ENCODE results near the gene PPP1R16B.

DNA sequence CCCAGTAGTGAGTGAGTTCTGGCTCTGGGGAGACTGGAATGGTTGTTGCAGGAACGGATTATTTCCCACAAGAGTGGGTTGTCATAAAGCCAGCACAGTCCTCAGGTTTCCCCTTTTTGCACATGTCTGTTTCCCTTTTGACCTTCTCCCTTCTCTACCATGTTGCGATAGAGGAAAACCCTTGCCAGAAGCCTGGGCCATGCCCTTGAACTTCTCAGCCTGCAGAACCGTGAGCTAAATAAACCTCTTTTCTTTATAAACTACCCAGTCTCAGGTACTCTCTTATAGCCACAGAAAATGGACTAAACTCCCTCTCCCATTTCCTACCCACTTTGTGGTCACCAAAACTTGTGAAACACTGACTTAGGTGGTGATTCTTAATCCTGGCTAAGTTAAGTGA lies 7.2 kb upstream of the PPP1R16B start:
- TF ChIP-seq ZNF274 (IDR thresholded peaks at IDR 0.05; ENCODE audit: low read length) (no peak), ZNF274 (tag by site-specific recombination; IDR thresholded peaks at IDR 0.05; ENCODE audit: borderline replicate concordance) (no peak), ZNF610 (tag by site-specific recombination; IDR thresholded peaks at IDR 0.05; ENCODE audit: borderline replicate concordance) (no peak), ZNF660 (tag by site-specific recombination; IDR thresholded peaks at IDR 0.05) (no peak), ZNF292 (tag by site-specific recombination; IDR thresholded peaks at IDR 0.05; ENCODE audit: borderline replicate concordance, low read depth) (no peak), GLI4 (tag by site-specific recombination; IDR thresholded peaks at IDR 0.05) (no peak), SALL2 (tag by site-specific recombination; IDR thresholded peaks at IDR 0.05; ENCODE audit: borderline replicate concordance) (no peak), ZNF138 (tag by site-specific recombination; IDR thresholded peaks at IDR 0.05; ENCODE audit: borderline replicate concordance) (no peak)
- TF ChIP-seq, protein P1, sequence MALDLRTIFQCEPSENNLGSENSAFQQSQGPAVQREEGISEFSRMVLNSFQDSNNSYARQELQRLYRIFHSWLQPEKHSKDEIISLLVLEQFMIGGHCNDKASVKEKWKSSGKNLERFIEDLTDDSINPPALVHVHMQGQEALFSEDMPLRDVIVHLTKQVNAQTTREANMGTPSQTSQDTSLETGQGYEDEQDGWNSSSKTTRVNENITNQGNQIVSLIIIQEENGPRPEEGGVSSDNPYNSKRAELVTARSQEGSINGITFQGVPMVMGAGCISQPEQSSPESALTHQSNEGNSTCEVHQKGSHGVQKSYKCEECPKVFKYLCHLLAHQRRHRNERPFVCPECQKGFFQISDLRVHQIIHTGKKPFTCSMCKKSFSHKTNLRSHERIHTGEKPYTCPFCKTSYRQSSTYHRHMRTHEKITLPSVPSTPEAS (tag by site-specific recombination; IDR thresholded peaks at IDR 0.05): no peak
